ENCODE measurements around the gene ERBIN. TPM values are rescaled to one million over a fixed set of nuclear protein-coding genes. Genes with fewer than 3 reads are reported as not detected.

Gene ERBIN
- total and polyA plus RNA-seq, 2 of the 4 experiments (the other 2 are of a cell fraction): 25.8 to 70.1 TPM

DNA sequence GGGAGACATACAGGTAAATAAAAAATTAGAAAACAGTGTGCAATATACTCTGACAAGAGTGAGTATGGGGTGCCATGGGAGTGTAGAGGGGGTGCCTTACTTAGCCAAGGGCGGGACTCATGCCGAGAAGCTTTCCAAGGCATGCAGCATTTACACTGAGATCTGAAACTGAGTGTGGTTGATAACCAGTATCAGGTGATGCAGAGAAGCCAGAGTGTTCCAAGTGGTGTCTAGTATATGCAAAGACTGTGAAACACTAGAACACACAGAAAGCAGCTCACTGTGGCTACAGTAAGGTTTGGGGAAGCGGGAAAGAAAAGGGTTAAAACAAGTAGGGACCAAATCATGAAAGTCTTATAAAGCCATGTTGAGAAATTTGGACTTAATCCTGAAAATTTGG, 30.5 kb upstream of the ERBIN start:
- intact Hi-C loops (cut with micrococcal nuclease): no loop called here
- POLR2A ChIA-PET (ENCODE audit: unreplicated experiment): no interaction called here
- no peaks in the 10 kb centered on the region for H3K9me3 ChIP-seq (ENCODE audit: control insufficient read depth, insufficient read depth, low read length)

More for the DNA sequence above, 30.5 kb upstream of the ERBIN start:
- H2AK9ac ChIP-seq (replicated peaks; ENCODE audit: low read depth, low read length, poor library complexity): no peak overlapping the region
- peaks cover 2% of the 10 kb centered on the region; the same call in 1 of the 2 replicates for H3K27me3 ChIP-seq (ENCODE audit: control insufficient read depth, insufficient read depth, low read length)
- no peak overlapping the region for H2AFZ ChIP-seq (replicated peaks; ENCODE audit: low read length, poor library complexity)
- CTCF ChIA-PET: interaction anchor here (1.6 kb wide), 1 partner anchor 12 kb away, joined by 4 read pairs; no protein-coding TSS in a partner anchor
- no peak for ATAC-seq (ENCODE audit: low read depth)
- no peak for TF ChIP-seq NFE2L2 (IDR thresholded peaks at IDR 0.05; ENCODE audit: low read depth, low read length)
- TF ChIP-seq MAZ (IDR thresholded peaks at IDR 0.05; ENCODE audit: borderline replicate concordance, low read depth, low read length): no peak
- TF ChIP-seq MXI1 (IDR thresholded peaks at IDR 0.05; ENCODE audit: borderline replicate concordance, low read depth, low read length): no peak
- H3K4me1 ChIP-seq (ENCODE audit: control insufficient read depth, insufficient read depth, low read length): no peaks in the 10 kb centered on the region
- H3K14ac ChIP-seq (replicated peaks; ENCODE audit: low read depth, low read length): no peak overlapping the region
- no peak overlapping the region for H3K4me3 ChIP-seq (ENCODE audit: insufficient read depth, low read depth, low read length)
- no peak for DNase-seq
- H4K5ac ChIP-seq (ENCODE audit: low read depth, low read length): no peak overlapping the region
- H3K23ac ChIP-seq (ENCODE audit: low read depth, low read length): no peak overlapping the region
- in situ Hi-C loops (cut with MboI; ENCODE audit: low sequenced_read_pairs): no loop called here
- H3K9ac ChIP-seq (ENCODE audit: low read depth, low read length): no peak overlapping the region
- no peaks in the 10 kb centered on the region for H3K36me3 ChIP-seq (ENCODE audit: control insufficient read depth, insufficient read depth, low read length)
- no peak overlapping the region for H4K8ac ChIP-seq (ENCODE audit: low read depth in 2 of 2, low read length in 2 of 2)
- no peak overlapping the region for H2BK120ac ChIP-seq (ENCODE audit: low read depth, low read length)
- H2BK20ac ChIP-seq (ENCODE audit: low read depth, low read length): no peak overlapping the region
- no peaks in the 10 kb centered on the region for H3K9me1 ChIP-seq (ENCODE audit: insufficient read depth, low read length)
- H2AK5ac ChIP-seq (ENCODE audit: low read depth, low read length): no peak overlapping the region
- dilution Hi-C loops (cut with HindIII; ENCODE audit: low sequenced_read_pairs, unreplicated experiment): no loop called here
- no peak overlapping the region for H3K56ac ChIP-seq (ENCODE audit: extremely low read depth, insufficient read depth, low read length)
- no peak overlapping the region for H2BK15ac ChIP-seq (ENCODE audit: low read depth, low read length)
- 93% methylated on average over 2 of the region's 3 CpGs; no CpG with 5 or more reads in 1 of the 2 experiments for WGBS, 2 experiments (ENCODE audit: extremely low coverage in 2 of 2, insufficient read length in 1 of 2)
- no peak overlapping the region for H2BK5ac ChIP-seq (ENCODE audit: low read depth, low read length, poor library complexity, severe bottlenecking)
- no peaks in the 10 kb centered on the region for H3K79me1 ChIP-seq (ENCODE audit: low read depth in 1 of 2, low read length in 2 of 2)
- no peaks in the 10 kb centered on the region for H4K20me1 ChIP-seq (ENCODE audit: insufficient read depth, low read length)
- no peak overlapping the region for H3K18ac ChIP-seq (ENCODE audit: low read depth, low read length)
- BruUV-seq (replicated peaks): no TSS peak
- no peak overlapping the region for H3K4me2 ChIP-seq (ENCODE audit: low read depth, low read length)
- H3K4ac ChIP-seq (ENCODE audit: low read depth, low read length): no peak overlapping the region
- H4K91ac ChIP-seq (ENCODE audit: insufficient read depth, low read depth, low read length): no peak overlapping the region
- H3K27ac ChIP-seq (ENCODE audit: insufficient read depth, low read length): no peak overlapping the region
